DMS 273 (cell line): ENCODE data around the gene SCN10A.

ENCODE experiments used
- DNase-seq: peaks from one replicate; lab custom pipeline; 2025; ENCODE audit not compliant: unreplicated experiment; lab: John Stamatoyannopoulos, UW

The SCN10A gene

GRCh38 chr3:38653685-38654537 is 162.1 kb downstream of the SCN10A start:
- DNase-seq: no peak

GRCh38 chr3:38652934-38653333 is 163.1 kb downstream of the SCN10A start:
- DNase-seq: no peak

GRCh38 chr3:38651153-38651789 is 164.7 kb downstream of the SCN10A start:
- DNase-seq: peak; percentile 80

GRCh38 chr3:38650248-38650951 is 165.6 kb downstream of the SCN10A start:
- peak; percentile 14 for DNase-seq

- DNase-seq: peak; percentile 78
Observed at GRCh38 chr3:38649500-38650247, 166.3 kb downstream of the SCN10A start, which contains the start of gene SCN5A. Gene SCN5A, minus strand, starts transcription at chr3:38649687. Its CDS starts 16,380 bp downstream, at chr3:38633307.

- DNase-seq: no peak
Observed at GRCh38 chr3:38648659-38649499, 167.1 kb downstream of the SCN10A start.

- DNase-seq: no peak
Observed at GRCh38 chr3:38648024-38648658, 167.9 kb downstream of the SCN10A start.

- DNase-seq: no peak
Observed at GRCh38 chr3:38647217-38647970, 168.6 kb downstream of the SCN10A start.
